PC-9 (cell line): ENCODE results near the gene PITPNC1. TPM values are rescaled to one million over a fixed set of nuclear protein-coding genes. Genes with fewer than 3 reads are reported as not detected.

Source experiments
- BruUV-seq: library from RNA; stranded (reverse); fragments of 400-500 nt; replicated peaks from 2 replicates; lab custom pipeline; 2021; lab: Mats Ljungman, UMichigan
- CTCF ChIA-PET: fragments of 300-600 bp; sonication (Branson Sonifier 250); formaldehyde crosslinking; loops from one replicate; lab custom pipeline; 2022; ENCODE audit warnings: antibody characterized with exemption; lab: Charles Lee
- POLR2A ChIA-PET: fragments of 300-600 bp; sonication (Branson Sonifier 250); formaldehyde crosslinking; loops from one replicate; lab custom pipeline; 2022; ENCODE audit warnings: antibody characterized with exemption; ENCODE audit not compliant: unreplicated experiment; lab: Charles Lee
- DNase-seq, 2 experiments: peaks; one replicate each; pipeline versions ENCODE4 v3.0.0 to v3.0.0-alpha.2; 2015 to 2022; ENCODE audit warnings: mixed read lengths in 1 of 2
- H2AFZ ChIP-seq: fragments of 200-600 bp; sonication (generic); 2 replicates; pipeline ENCODE4 v1.8.1; 2017; ENCODE audit warnings: antibody characterized with exemption
- H3F3A ChIP-seq: fragments of 200-600 bp; sonication (generic); 2 replicates; pipeline ENCODE4 v1.8.1; 2017; ENCODE audit warnings: antibody characterized with exemption, mild to moderate bottlenecking, low read depth; ENCODE audit not compliant: insufficient read depth
- H3K27ac ChIP-seq: fragments of 200-600 bp; sonication (generic); 2 replicates; pipeline ENCODE4 v1.6.1; 2016; ENCODE audit warnings: mixed run types
- H3K27me3 ChIP-seq: fragments of 200-600 bp; sonication (generic); 2 replicates; pipeline ENCODE4 v1.6.1; 2016; ENCODE audit warnings: low read depth, mixed run types; ENCODE audit not compliant: insufficient read depth
- H3K36me3 ChIP-seq: fragments of 200-600 bp; sonication (generic); 2 replicates; pipeline ENCODE4 v1.6.1; 2016; ENCODE audit warnings: low read depth, mixed run types
- H3K4me1 ChIP-seq: fragments of 200-600 bp; sonication (generic); replicated peaks from 2 replicates; pipeline ENCODE4 v1.6.1; 2016; ENCODE audit warnings: mixed run types; ENCODE audit not compliant: insufficient read depth
- H3K4me2 ChIP-seq: fragments of 200-600 bp; sonication (generic); 2 replicates; pipeline ENCODE4 v1.6.1; 2017; ENCODE audit warnings: mixed run types
- H3K4me3 ChIP-seq: fragments of 200-600 bp; sonication (generic); 2 replicates; pipeline ENCODE4 v1.6.1; 2016; ENCODE audit warnings: mixed run types
- H3K79me2 ChIP-seq: fragments of 200-600 bp; sonication (generic); 2 replicates; pipeline ENCODE4 v1.6.1; 2017; ENCODE audit warnings: low read depth, mixed run types
- H3K9me2 ChIP-seq: fragments of 200-600 bp; sonication (generic); 2 replicates; pipeline ENCODE4 v1.8.1; 2017; ENCODE audit warnings: mild to moderate bottlenecking; ENCODE audit not compliant: insufficient read depth
- H3K9me3 ChIP-seq: fragments of 200-600 bp; sonication (generic); 2 replicates; pipeline ENCODE4 v1.8.1; 2016; ENCODE audit warnings: low read depth; ENCODE audit not compliant: insufficient read depth
- H4K20me1 ChIP-seq: fragments of 200-600 bp; sonication (generic); 2 replicates; pipeline ENCODE4 v1.8.1; 2017; ENCODE audit not compliant: insufficient read depth
- EZH2 ChIP-seq: fragments of 200-600 bp; sonication (generic); IDR thresholded peaks from 2 replicates; pipeline ENCODE4 v1.8.0; 2017; ENCODE audit warnings: antibody characterized with exemption, low read depth
- intact Hi-C: fragments of 100-400 bp; cut with micrococcal nuclease; formaldehyde crosslinking; loops from one replicate; pipeline ENCODE4 v1.10.0; 2022; ENCODE audit not compliant: unreplicated experiment
- total RNA-seq: library from RNA; stranded (reverse); gene quantifications from 2 replicates; pipeline ENCODE4 v1.2.3, GENCODE V29; 2021
- TF ChIP-seq, protein P1 (sequence below): fragments of 200-600 bp; sonication (generic); conservative IDR thresholded peaks from 2 replicates; pipeline ENCODE4 v1.6.1; 2017; ENCODE audit warnings: mixed run types, antibody characterized with exemption, mild to moderate bottlenecking, moderate library complexity

The PITPNC1 gene
- total RNA-seq, 1 experiment from 2014 or later: 6.0 TPM

DNA sequence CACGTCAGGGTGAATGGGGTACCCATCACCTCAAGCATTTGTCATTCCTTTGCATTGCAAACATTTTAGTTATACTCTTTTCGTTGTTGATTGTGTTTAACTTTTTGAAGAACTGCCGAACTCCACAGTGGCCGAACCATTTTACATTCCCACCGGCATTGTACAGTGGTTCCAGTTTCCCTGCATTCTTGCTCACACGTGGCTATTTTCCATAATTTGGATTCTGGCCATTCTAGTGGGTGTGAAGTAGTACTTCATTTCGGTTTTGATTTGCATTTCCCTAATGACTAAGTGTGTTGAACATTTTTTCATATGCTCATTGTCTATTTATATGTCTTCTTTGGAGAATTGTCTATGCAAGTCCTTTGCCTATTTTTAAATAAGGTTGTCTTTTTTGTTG lies 353.6 kb downstream of the PITPNC1 start:
- Histone ChIP-seq H3F3A (peaks cover 8% of the 10 kb centered on the region; the same call in 1 of the 2 replicates), H2AFZ (no peak overlapping the region), H3K4me3 (no peak overlapping the region), H3K36me3 (peaks cover 57% of the 10 kb centered on the region), H3K9me3 (no peaks in the 10 kb centered on the region), H3K4me2 (no peak overlapping the region), H3K27me3 (no peaks in the 10 kb centered on the region), H3K4me1 (no peaks in the 10 kb centered on the region), H3K27ac (no peak overlapping the region), H3K79me2 (peaks cover 29% of the 10 kb centered on the region; the same call in 1 of the 2 replicates), H3K9me2 (no peaks in the 10 kb centered on the region), H4K20me1 (peaks cover 3% of the 10 kb centered on the region; the same call in 1 of the 2 replicates)
- ChIA-PET CTCF (no interaction called here), POLR2A (no interaction called here)
- BruUV-seq: no TSS peak
- TF ChIP-seq EZH2: no peak
- TF ChIP-seq, protein P1, sequence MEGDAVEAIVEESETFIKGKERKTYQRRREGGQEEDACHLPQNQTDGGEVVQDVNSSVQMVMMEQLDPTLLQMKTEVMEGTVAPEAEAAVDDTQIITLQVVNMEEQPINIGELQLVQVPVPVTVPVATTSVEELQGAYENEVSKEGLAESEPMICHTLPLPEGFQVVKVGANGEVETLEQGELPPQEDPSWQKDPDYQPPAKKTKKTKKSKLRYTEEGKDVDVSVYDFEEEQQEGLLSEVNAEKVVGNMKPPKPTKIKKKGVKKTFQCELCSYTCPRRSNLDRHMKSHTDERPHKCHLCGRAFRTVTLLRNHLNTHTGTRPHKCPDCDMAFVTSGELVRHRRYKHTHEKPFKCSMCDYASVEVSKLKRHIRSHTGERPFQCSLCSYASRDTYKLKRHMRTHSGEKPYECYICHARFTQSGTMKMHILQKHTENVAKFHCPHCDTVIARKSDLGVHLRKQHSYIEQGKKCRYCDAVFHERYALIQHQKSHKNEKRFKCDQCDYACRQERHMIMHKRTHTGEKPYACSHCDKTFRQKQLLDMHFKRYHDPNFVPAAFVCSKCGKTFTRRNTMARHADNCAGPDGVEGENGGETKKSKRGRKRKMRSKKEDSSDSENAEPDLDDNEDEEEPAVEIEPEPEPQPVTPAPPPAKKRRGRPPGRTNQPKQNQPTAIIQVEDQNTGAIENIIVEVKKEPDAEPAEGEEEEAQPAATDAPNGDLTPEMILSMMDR: no peak
- intact Hi-C loops: no loop called here
- no peak for DNase-seq

DNA sequence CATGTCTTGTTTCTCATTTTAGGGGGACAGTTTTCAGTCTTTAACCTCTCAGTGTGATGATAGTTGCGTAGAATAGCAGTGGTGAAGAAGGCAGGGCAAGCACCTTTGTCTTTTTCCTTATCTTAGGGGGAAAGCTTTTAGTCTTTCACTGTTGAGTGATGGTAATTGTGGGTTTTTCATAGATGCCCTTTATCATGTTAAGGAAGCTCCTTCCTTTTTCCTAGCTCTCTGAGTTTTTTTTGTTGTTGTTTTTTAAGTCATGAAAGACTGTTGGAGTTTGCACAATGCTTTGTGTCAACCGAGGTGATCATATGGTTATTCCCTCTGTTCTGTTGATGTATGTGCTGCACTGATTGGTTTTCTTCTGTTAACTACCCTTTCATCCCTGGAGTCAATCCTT lies 356.4 kb downstream of the PITPNC1 start:
- CTCF ChIA-PET: no interaction called here
- peaks cover 27% of the 10 kb centered on the region; the same call in 1 of the 2 replicates for H3K79me2 ChIP-seq
- no peaks in the 10 kb centered on the region for H3K9me3 ChIP-seq

DNA sequence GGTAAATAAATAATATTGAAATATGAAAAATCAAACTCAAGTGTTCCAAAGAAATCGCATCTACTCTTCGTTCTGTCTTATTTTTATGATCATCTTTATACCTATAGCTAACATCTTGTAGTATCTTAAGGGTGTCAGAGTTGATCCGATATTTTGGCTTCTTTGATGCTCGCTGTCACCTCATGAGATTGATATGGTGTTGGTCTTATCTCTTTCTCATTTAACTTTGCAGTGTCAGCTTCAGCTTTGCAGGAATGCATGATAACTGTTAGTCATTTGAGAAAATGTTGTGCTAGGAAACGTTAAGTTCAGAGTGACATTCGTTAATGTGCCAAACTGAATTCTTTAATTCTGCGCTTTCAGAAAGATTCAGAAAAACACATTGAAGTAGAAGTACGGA lies 360.1 kb downstream of the PITPNC1 start:
- Histone ChIP-seq H4K20me1 (peaks cover 12% of the 10 kb centered on the region; the same call in 1 of the 2 replicates), H3K9me2 (no peaks in the 10 kb centered on the region), H3K4me2 (no peak overlapping the region), H3K36me3 (peaks cover 61% of the 10 kb centered on the region), H3K9me3 (no peaks in the 10 kb centered on the region), H3K4me3 (no peak overlapping the region), H3K27me3 (no peaks in the 10 kb centered on the region), H3K79me2 (0 out of 2 replicates have a peak, but pooled peaks cover 6% of the 10 kb centered on the region), H3F3A (no peaks in the 10 kb centered on the region), H3K27ac (no peak overlapping the region), H2AFZ (no peak overlapping the region), H3K4me1 (no peaks in the 10 kb centered on the region)
- intact Hi-C loops: no loop called here
- ChIA-PET POLR2A (no interaction called here), CTCF (no interaction called here)
- no peak for DNase-seq
- TF ChIP-seq, protein P1: no peak
- TF ChIP-seq EZH2: no peak
- BruUV-seq: no TSS peak

More for the DNA sequence above, 356.4 kb downstream of the PITPNC1 start:
- no peak overlapping the region for H3K4me3 ChIP-seq
- peaks cover 68% of the 10 kb centered on the region for H3K36me3 ChIP-seq
- peaks cover 12% of the 10 kb centered on the region; the same call in 1 of the 2 replicates for H4K20me1 ChIP-seq
- no peak overlapping the region for H3K27ac ChIP-seq
- no TSS peak for BruUV-seq
- H3K27me3 ChIP-seq: no peaks in the 10 kb centered on the region
- DNase-seq: no peak
- H2AFZ ChIP-seq: no peak overlapping the region
- TF ChIP-seq EZH2: no peak
- no peak overlapping the region for H3K4me2 ChIP-seq
- intact Hi-C loops: no loop called here
- H3K9me2 ChIP-seq: no peaks in the 10 kb centered on the region
- POLR2A ChIA-PET: no interaction called here
- no peaks in the 10 kb centered on the region for H3K4me1 ChIP-seq
- peaks cover 8% of the 10 kb centered on the region; the same call in 1 of the 2 replicates for H3F3A ChIP-seq

DNA sequence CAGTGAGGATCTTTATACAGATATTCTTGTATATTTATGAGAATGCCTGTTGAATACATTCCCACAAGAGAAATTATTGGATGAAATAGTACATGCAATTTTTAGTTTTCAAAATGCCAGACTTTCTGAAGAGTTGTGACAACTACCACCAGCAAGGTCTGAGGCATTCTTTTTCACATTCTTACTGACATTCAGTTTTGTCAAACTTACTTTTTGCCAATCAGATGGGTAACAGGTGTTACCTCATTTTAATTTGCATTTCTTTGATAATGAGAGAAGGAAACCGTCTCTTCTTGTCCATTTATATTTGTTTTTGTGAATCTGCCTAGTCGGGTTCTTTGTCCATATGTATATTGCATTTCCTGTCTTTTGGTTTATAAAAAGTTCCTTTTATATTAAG lies 364.9 kb downstream of the PITPNC1 start:
- Histone ChIP-seq H3K27me3 (no peaks in the 10 kb centered on the region), H3K36me3 (peaks cover 44% of the 10 kb centered on the region), H3K27ac (no peak overlapping the region), H3K4me2 (no peak overlapping the region), H3K4me3 (no peak overlapping the region), H4K20me1 (0 out of 2 replicates have a peak, but pooled peaks cover 5% of the 10 kb centered on the region), H3K9me3 (no peaks in the 10 kb centered on the region), H2AFZ (no peak overlapping the region), H3K79me2 (no peaks in the 10 kb centered on the region), H3K4me1 (no peaks in the 10 kb centered on the region), H3F3A (0 out of 2 replicates have a peak, but pooled peaks cover 2% of the 10 kb centered on the region), H3K9me2 (no peaks in the 10 kb centered on the region)
- no peak for DNase-seq
- no peak for TF ChIP-seq EZH2
- TF ChIP-seq, protein P1: no peak
- ChIA-PET CTCF (no interaction called here), POLR2A (no interaction called here)
- intact Hi-C loops: no loop called here
- BruUV-seq: no TSS peak
